Head of caudate nucleus (tissue), 42 donors: ENCODE results near the gene PTPRE.

Source experiments
- DNase-seq, 42 donors: peaks; one replicate each; pipeline versions ENCODE4 v3.0.0 to v3.0.0-alpha.2; 2020 to 2021; ENCODE audit warnings: mixed read lengths in 7 of 42
- intact Hi-C: fragments of 100-400 bp; cut with DNase I; formaldehyde crosslinking; loops from one replicate; pipeline ENCODE4 v1.15.0; 2022

The PTPRE gene

DNA sequence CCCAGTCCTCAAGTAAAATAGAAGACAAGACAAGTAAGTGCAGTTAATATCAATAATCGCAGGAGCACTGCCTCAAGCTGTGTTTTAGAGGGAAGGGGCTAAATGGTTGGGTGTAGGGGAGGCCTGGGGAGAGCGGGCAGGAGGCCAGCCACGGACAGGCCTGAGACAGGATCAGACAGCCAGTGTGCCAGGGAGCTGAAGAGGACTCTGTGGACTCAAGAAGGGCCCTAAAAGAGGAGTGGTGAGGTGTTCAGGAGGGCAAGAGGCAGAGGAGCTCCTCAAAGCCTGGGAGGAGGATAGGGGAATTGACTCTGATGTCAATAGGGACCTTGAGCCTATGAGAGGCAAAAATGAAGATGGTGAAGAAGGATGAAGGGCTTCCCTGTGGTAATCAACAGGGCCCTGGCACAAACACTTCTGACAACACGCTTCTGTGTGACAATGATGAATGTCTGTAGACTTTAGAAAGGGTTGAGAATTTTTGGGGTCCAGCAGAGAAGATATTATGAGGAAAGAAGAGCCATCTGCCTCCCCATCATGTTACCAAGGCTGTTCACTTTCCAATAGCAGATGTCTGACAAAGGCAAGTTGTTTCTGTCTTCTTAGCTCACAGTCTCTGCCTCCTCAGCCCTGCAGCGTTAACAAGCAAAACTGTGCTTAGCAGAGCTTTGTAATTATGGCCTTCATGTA lies 2.4 kb upstream of the PTPRE start:
- intact Hi-C loops = loop anchor here (2.0 kb wide), 1 partner anchor 164 kb away; no protein-coding TSS in a partner anchor
- DNase-seq = peak in 5 of 42 donors; percentile 6 to 21 (median 10)

DNA sequence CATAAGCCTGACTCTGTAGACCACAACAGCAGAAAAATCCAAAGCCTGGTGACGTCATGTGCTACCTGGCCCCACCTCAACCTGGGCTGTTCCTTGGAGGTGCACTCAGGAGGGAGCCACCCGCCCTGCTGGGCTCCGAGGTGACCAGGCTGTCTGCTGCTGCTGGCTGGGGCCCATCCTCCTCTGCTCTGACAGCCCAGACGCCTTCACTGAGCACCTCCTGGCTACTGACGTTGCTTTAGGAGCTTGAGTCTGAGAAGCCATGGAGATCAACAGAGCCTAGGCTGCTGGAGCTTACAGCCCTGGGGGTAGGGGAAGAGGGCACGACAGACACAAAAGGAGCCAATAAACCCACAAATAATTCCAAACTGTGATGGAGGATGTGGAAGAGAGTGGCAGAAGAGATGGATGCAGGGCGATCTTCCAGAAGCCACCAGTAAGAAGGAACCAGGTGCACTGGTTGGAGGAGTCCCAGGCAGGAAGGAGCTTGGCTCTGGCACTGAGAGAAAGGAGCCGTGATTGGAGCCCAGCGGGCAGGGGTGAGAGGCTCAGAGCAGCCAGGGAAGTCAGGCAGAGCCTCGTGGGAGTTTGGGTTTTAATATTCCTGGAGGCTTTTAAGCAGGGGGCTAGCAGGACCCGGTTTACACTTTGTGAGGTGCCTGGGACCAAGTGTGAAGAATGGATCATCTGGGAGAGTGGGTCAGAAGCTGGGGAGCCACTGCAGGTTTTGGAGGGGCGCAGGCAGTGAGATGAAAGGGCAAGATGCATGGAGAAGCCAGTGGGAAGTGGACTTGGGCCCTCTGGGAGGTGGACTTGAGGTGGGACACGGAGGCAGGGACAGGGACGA lies 1.7 kb upstream of the PTPRE start:
- intact Hi-C loops = loop anchor here (2.0 kb wide), 1 partner anchor 164 kb away; no protein-coding TSS in a partner anchor
- peak in 6 of 42 donors; percentile 3 to 35 (median 10) for DNase-seq

DNA sequence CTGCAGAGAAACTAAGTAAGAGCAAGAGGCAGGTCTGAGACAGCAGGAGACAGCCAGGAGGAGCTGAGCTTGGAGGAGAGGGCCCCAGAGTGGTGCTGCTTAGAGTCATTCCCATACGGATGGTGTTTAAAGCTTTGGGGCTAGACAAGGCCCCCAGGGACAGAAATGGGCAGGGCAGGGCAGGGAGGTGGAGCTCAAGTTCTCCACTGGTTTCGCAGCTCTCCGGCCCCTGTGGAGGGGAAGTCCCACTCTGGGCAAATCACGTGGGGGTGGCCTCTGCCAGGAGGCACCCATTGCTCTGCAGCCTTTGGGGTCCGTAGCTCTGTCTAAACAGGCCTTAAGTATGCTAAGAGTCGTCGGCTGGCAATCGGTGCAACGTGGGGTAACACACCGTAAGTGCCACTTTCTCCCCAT lies 1.0 kb upstream of the PTPRE start:
- peak in 10 of 42 donors; percentile 20 to 56 (median 40) for DNase-seq
- intact Hi-C loops = loop anchor here (2.0 kb wide), 2 partner anchors 105 to 163 kb away; no protein-coding TSS in a partner anchor

DNA sequence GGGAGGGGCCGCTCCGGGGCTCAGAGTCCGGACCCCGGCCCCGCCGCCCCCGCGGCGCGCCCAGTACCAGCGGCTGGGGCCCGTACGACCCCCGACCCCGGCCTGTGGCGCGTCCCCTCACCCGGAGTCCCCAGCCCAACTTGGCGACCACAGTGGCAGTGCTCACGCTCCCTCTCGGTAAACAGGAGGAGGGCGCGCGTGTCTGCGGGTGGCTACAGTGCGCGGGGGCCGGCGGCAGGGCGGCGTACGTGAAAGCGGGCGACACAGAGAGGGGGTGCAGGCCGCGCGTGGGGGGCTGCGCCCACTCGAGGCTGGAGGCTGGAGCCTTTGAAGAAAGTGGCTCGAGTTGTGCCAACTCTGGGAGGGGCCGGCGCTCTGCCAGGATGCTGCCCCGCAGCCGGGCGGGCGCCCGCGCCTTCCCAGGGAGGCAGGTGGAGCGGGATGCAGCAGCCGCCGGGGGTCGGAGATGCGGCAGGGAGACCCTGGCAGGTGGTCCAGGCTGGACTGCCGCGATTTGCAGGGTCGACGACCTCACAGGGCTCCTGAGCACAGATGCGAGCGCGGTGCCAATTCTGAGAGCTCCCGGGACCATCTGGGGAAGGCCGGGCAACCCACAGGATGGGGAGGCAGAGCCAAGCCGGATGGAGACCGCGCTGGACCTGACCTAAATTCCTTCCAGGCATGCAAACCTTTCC lies 655 bp downstream of the PTPRE start:
- intact Hi-C loops = loop anchor here (2.0 kb wide), 1 partner anchor 103 kb away; no protein-coding TSS in a partner anchor
- peak in 37 of 42 donors; percentile 28 to 73 (median 57) for DNase-seq

DNA sequence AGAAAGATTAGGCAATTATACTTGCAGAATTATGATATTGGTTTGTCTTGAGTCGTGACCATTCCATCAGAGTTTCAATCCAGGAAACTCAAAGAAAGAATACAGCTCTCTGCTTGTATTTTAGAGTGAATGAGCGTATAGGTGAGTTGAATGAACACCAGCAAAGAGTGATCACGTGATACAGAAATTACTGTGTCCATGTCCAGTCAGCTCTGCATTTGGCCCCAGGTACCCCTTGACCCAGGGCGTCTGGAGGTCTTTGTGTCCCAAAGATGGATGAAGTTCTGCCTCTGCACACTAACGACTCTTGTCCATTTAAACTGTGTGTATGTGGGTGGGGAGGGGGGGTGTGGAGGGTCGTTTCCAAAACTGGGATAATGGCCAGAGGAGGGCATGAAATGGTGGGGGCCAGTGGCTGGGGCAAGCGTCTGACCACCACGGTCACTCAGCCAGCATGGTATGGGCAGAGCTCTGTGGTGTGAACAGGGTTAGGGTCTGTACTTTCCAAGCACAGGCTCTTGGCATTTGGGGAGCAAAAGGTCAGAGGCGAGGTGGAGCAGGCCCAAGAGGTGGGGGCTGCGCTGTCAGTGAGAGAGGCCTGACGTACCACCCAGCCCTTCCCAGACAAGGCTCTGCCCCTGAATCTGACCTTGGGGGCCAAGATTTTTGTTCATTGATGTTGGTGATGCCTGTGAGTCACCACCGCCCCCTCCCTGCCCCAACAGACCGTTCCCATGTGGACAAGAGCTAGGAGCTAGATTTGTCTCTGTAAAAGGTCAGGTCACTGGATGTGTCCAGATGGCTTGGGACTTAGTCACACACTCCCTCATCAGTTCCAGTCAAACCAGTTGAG lies 1.4 kb downstream of the PTPRE start:
- peak in 1 of 42 donors; percentile 13 for DNase-seq
- intact Hi-C loops = no loop called here

DNA sequence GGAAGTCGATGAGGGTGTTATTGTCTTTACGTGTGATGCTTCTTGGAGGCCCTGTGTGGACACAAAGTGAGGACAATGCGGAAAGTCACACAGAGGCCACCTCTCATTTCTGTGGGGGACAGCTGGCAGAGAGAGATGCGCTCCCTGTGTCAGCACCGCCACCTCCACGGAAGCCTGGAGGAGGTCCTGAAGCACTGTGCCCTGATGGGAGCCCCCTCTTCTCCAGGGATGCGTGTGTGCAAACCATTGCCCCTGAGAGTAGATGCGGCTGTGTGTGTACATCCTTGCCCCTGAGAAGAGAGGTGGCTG lies 2.0 kb downstream of the PTPRE start:
- peak in 1 of 42 donors; percentile 13 for DNase-seq
- intact Hi-C loops = no loop called here

DNA sequence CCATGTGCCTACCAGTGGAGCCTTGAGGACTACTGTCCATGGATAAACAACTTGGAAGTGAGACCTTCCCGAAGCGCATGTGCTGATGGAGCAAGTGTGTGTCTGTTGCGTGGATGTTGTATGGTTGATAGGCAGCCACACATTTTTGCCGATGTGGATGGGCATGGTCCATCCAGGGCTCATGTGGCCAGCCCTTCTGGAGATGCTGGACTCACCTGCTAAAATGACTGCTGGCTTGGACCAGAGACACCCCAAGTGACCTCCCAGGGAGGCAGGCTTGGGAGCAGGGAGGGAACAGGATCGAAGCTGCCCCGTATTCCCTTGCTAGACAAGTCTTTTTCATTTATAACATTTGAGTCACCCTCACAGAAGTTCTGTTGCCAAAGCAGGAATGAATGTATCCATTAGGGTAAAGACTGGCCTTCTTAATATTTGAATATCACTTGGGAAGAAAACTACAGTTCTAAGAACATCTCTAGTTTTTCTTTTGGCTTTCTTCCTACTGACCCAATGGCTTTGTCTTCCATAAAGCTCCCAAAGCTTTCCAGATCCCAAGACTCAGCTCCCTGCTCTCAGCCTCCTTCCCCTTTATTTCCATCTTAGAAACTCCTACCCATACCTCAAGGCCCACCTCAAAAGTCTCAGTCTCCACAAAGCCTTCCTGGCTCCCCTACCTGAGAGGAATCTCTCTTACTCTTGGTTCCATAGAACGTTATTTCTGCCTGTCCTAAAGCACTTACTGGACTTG lies 3.0 kb downstream of the PTPRE start:
- intact Hi-C loops = no loop called here
- peak in 1 of 42 donors; percentile 11 for DNase-seq

DNA sequence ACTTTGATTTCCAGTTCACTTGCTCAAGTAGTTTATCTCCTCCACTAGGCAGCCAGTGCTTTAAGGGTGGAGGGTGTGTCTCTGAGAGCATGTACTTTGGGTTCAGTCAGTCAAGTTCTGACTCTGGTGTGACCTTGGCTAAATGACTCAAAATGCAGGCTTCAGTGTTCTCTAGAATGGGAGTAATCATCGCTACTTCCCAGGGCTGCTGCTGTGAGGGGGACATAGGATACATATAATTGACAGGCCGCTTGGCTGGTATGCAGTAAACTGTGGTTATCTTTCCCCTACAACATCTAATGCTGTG lies 3.5 kb downstream of the PTPRE start:
- intact Hi-C loops = no loop called here
- DNase-seq = no peak

DNA sequence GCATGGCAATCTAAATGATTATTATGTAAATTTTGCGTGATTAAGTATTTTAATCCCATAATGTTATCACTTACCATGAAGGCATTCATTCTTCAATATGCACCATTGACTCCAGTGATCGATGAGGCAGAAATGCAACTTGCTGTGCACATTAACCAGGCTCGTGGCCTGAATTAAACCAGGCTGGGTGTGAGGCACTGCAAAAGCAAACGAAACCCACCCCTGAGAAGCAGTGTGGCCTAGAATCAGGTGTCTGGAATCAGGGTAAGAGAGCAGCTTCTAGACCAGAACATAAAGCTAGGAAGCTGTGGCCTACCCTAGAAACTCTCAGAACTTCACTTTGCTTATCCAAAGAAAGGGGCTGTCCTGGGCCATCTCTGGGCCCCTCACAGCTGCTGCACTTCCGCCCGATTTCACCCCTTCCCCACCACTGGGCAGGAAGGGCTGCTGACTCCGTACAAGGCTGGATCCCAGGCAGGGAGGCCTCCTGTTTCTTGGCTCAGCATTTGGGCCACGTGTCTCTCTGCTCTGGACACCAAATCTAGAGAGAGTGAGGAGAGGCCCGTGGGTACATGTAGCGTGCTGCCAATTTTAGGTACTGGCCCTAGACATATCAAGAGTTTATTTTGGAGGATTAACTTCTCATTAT lies 4.4 kb downstream of the PTPRE start:
- intact Hi-C loops = no loop called here

DNA sequence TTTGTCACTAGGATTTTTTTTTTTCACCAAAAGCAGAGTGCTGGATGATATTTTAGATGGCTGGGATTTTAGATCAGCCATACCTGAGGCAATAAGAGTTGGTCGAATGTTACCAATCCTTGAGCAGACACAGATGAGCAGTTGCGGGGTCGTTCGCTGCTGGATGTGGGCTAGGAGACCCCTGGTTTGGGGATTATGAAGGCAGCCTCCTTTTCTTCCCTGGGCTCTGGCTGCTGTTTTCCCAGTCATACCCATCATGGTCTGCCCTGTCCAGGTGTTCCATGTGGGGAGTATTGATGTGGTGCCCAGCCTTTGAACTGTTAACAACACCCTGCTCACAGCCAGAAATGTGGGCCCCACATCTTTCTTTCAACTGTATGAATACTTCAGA lies 5.0 kb downstream of the PTPRE start:
- DNase-seq = no peak
- intact Hi-C loops = no loop called here

More for the DNA sequence above, 4.4 kb downstream of the PTPRE start:
- peak in 1 of 42 donors; percentile 41 for DNase-seq

DNA sequence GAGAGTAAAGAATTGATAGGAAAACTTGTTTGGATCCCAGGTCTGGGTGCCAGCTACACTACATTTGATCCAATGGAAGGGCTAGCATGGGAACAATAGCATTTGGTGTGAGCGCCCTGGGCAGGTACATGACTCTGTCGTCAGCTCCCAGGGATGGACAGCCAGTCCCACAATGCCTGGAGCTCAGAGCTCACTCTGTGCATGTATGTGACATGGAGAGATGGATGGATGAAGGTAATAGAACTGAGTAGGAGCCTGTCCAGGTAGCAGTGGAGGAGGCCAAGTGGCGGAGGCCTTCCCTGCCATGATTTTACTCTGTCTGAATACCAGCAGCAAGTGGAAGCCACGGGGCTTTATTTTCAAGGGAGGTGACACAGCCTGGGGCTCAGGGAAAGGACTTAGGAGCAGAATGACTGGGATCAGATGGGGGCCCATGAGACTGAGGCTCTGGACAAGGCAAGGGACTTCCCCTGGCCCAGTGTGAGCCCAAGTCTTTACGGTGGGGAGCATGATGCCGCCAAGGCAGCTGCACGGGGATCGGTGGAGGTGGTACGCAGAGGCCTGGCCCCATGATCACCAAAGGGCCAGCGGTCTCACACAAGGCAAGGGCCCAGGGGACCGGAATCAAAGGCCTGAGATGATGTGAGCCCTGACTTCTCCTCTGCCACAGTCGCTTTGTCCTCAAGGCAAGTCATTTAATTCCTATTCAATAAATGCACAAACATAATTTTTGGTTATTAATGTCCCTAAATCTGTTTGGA lies 5.9 kb downstream of the PTPRE start:
- DNase-seq = no peak
- intact Hi-C loops = no loop called here

DNA sequence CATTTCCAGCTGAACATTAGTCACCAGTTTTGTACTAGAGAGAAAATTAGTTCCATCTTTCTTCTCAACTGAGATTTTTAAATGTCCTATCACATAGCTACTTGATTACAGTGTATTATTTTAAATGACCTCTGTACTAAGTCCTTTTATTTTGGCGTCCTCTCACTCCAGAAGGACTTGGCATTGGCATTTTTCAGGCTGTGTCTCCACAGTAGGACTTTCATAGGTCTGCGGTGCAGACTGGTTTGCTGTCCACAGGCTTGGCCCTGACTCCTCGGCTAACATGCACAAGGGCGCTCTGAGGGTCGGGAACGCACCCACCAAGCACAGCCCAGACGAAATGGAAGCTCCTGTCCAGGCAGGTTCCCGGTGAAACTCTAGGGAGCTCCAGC lies 6.5 kb downstream of the PTPRE start:
- peak in 1 of 42 donors; percentile 37 for DNase-seq
- intact Hi-C loops = no loop called here

DNA sequence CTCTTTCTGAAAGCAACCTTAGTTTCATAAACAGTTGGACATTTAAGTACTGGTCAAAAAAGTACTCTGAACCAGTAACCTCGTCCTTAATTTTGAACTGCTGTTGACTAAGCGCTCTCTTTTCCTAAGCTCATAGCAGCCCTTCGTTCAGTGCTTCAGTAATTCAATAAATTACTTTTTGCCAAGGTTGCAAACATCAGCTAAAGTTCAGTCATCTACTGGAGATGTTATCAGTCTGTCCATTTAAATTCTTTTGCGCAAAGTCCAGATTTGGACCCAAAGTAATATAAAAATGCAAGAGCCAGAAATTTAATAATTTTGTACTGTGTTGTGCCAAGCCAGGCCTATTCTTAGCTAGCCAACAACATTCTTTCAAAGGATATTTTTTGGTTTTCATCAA lies 8.4 kb downstream of the PTPRE start:
- no peak for DNase-seq
- intact Hi-C loops = no loop called here

DNA sequence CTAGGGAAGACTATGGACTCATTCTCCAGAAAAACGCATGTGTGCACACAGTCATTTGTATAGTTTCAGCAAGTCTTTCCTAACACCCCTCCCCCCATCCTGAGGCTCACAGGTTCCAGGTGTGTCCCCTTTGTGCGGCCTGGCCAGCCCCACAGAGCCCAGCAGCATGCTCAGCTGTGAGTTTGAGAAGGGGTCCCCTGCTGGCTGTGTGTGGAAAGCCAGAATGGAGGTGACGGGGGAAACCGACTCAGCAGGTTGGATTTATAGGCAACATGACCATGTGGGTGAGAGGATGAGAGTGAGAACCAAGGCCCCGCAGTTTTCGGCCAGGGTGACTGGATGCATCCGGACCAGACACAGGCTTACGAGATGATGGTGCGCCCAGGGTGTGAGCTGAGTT lies 9.9 kb downstream of the PTPRE start:
- no peak for DNase-seq
- intact Hi-C loops = no loop called here

DNA sequence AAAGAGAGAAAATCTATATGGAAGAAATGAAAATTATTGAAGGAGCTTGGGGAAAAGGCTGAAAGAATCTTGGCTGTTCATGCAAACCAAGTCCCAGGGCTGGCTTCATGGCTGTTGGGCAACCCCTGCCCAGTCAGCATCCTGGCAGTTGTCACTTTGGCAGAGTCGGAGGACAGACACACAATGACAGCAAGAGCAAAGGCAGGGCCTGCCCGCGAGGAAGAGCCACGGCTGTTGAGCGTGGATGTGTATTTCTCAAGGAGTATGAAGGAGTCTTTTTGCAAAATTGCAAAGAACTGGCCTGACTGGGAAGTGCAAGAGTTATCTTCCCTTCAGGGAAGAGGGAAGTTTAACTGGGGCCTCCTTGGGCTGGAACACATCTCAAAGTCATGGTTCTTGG lies 11.7 kb downstream of the PTPRE start:
- peak in 15 of 42 donors; percentile 13 to 79 (median 56) for DNase-seq
- intact Hi-C loops = no loop called here

DNA sequence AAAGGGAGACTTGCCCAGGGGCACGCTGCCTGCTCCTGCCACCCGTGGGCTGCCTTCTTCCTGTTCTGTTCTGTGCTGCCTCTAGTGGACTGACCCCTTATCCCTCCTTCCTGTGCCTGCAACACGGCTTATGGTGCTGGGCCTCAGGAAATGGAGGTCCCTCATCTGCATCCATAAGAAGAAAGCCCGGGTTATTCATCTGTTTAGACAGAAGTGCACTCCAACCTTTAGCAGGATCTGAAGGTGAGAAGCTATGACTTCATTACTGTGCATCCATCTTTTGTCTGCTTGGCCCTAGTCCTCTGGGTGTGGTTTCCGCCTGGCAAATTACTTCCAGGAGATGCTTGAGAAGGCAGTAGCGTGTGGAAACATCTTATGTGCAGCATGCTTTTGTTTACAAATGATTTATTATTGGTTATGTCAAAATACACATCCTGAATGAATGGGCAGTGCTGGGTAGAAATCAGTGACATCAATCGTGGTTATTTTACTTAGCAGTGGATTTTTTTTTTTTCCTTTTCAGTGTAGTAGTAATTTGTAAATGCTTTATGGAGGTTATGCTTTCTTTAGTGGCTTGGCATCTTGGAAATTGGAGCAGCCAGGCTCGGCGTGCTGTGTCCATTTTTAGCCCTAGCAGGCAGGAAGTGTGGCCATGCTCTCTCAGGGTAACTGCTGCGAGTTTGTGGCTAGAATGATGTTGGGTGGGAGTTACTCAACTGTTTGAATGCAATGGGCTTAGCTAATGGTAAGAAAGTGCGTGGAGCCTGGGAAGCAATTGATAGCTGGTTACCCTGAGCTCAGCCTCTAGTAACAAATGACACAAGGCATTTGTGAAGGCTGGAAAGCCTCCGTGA lies 12.7 kb downstream of the PTPRE start:
- intact Hi-C loops = no loop called here
- DNase-seq = peak in 23 of 42 donors; percentile 39 to 71 (median 55)
